B cell (primary cell): ENCODE data around the gene ASPA.

ENCODE experiments used
- CTCF ChIP-seq: fragments of 200-600 bp; IDR thresholded peaks from one replicate; pipeline ENCODE4 v1.8.0; 2022; ENCODE audit warnings: antibody characterized with exemption, mild to moderate bottlenecking
- EZH2 ChIP-seq: IDR thresholded peaks from 2 replicates; pipeline ENCODE4 v1.6.1; 2012; ENCODE audit warnings: borderline replicate concordance, low read depth, mild to moderate bottlenecking, moderate library complexity, low read length; ENCODE audit not compliant: insufficient read depth, poor library complexity, severe bottlenecking

GRCh38 chr17:3547628-3548027 is 71.8 kb downstream of the ASPA start:
- TF ChIP-seq CTCF (no peak), EZH2 (no peak)
